HG02610 (cell line): ENCODE measurements around the gene EIF2D.
"Not testable (repeated sequence)": the region's sequence is repeated elsewhere in the genome, so short reads cannot be mapped to it uniquely, and the experiment has no call there.

ENCODE experiments used
- ATAC-seq: cut with Tn5 transposase; IDR thresholded peaks from one replicate; pipeline ENCODE4 v1.9.1; 2021; ENCODE audit warnings: mild to moderate bottlenecking, moderate library complexity; ENCODE audit not compliant: unreplicated experiment

Gene EIF2D

DNA sequence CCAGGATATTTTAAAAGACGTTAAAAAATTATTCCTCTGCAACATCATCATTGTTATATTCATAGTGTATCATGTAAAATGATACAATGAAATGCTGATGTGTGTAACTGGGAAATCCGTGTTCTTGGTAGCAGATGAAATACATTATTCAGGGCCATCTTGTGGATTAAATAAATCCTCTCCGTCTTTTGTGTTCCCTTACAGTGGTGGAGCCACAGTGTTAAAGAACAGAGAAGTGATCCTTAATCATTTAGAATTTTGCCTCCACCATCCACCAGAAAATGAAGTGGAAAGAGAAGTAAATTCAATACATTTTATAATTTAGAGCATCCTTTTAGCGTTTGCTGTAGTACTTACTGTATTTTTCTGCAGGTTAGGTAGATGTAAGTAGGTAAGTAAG is 24.4 kb upstream of the EIF2D start:
- no peak for ATAC-seq

DNA sequence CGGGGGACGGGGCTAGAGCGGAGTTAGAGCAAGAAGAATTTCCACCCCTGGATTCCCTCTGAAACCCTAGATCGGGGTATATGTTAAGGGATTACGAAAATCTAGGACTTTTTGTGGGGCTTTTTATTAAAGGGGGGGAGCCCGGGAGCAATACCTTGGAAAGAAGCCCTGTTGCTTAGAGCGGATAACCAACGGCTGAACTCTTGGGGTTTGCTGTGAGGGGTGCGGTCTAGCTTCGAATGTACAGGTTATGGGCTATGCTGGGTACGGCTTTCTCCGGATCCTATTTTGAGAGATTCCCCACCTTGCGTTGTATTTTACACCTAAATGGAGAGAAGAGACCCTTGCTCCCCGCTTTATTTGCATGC is 23.7 kb upstream of the EIF2D start:
- no peak for ATAC-seq

DNA sequence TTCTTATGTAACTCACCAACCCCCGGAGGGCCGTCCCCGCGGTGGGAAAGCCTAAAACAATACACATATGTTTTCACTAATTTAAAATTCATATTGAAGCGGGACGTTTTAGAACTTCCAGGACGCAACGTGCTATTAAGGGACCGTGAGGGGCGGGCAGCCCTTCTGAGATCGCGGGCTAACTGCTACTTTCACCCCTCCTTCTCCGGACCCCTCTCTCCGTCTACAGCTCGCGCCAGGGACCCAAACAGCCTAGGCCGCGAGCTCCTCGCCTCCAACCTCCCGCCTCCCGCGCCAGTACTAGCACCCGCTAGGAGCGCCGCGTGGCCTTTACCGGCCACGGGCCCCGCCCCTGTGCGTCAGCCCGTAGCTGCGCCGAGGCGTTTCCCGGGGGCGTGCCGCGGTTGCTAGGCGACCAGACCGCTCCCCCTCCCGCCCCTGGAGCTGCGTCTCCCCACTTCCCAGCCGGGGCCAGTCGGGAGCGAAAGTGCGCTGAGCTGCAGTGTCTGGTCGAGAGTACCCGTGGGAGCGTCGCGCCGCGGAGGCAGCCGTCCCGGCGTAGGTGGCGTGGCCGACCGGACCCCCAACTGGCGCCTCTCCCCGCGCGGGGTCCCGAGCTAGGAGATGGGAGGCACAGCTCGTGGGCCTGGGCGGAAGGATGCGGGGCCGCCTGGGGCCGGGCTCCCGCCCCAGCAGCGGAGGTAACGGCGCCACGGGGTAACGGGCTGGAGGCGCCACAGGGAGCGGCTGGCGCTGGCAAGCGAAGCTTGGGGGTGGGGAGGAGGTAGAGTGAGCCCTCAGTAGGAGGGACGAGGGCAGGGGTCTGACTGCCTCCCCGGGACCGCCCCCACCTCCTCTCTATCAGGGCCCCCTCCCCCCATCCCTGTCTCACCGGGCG is 23.1 kb upstream of the EIF2D start, which contains the start of gene DYRK3:
DYRK3 (plus strand) TSS at position 457 of the 898 bp plus-strand sequence; CDS start at position 625, 168 bp downstream.
- ATAC-seq, result peak; percentile 89

DNA sequence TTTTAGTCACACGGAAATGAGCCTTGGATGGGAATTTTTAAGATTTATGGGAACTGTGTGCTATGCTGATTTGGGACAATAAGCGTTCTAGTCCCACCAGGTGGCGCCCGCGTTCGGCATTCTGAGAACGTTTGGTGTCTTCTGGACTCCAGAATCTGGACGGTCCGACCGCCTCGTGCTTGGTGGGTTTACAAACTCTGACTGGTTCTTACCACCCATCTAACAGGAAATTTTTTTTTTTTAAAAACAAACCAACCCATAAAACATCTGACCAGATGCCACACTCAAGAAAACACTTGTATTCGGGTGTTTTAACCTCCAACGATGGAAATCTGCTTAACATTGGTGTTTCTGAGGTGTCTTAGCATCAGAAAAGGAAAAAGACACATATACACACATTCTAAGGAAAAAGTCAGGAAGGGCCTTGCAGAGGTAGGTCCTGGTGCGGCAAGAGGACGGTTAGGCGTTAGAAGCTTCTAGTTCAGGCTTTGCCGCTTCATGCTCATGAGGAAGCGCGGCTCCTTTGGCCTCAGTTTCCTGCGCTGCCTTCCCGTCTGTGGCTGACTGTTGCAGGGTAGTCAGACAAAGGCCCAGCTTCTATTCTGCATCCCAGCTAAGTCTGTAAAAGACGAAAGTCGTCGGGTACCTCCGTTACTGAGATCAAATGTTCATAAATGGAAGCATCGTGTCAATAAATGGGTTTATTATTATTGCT is 22.3 kb upstream of the EIF2D start:
- no peak for ATAC-seq

DNA sequence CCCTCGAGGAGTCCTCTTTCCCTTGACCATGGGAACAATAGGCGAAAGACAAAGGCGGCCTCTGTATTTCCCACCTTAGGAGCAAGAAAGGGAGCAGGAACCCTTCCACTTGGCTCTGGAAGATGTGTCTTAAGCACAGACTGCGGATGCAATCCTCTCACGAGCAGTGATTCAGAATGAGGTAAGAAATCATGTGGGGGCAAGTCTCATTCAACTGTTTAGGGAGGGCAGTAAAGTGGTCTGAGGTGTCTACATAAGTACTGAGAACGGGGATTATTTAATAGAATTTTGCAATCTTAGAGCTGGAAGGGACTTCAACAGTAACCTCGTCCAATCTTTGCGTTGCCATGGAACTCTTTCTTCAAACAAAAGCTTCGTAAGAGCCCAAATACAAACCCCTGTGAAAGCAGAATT is 21.4 kb upstream of the EIF2D start:
- ATAC-seq, result no peak

DNA sequence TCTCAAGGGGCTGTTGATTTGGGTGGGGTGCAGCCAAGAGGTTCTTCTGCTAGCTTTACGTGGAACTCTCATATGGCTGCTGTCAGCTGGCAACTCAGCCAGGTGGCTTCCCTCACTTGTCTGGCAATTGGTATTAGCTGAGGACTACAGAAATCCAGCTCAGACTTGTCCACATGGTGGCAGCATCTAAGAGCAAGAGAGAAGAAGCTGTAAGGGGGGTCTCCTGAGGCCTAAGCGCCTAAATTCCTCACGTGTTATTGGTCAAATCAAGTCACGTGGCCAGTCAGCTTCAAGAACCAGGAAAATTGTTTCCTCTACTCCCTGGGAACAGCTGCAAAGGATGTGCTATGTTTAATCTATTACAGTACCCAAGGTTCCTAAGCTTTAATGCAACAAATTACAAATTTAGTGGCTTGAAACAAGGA is 18.8 kb upstream of the EIF2D start:
- ATAC-seq, result no peak

DNA sequence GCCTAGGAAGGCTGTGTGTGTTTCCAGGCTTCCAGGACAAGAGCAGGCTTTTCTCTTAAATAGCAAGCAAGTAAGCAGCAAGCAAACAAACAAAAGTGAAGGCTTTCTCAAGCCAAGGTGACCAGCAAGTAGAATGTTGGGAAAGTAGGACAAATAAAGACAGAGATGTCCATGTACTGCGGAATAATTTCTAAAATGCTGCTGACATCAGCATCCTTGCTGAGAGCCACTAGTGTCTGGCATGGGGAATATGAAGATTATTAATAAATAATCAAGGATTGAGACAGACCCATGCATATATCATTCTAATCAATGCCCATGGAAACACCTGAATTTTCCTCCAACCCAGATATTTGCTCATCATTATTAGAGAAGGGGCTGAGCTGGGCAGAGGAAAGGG is 16.7 kb upstream of the EIF2D start:
- no peak for ATAC-seq

DNA sequence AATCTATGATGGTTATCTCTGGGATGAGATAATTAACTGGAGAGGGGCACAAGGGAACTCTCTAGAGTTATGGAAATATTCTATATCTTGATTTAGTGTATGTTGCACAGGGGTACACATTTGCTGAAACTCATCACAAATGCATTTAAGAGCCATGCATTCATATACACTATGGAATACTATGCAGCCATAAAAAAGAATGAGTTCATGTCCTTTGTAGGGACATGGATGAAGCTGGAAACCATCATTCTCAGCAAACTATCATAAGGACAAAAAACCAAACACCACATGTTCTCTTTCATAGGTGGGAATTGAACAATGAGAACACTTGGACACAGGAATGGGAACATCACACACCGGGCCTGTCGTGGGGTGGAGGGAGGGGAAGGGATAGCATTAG is 14.1 kb upstream of the EIF2D start:
- not testable (repeated sequence) for ATAC-seq

DNA sequence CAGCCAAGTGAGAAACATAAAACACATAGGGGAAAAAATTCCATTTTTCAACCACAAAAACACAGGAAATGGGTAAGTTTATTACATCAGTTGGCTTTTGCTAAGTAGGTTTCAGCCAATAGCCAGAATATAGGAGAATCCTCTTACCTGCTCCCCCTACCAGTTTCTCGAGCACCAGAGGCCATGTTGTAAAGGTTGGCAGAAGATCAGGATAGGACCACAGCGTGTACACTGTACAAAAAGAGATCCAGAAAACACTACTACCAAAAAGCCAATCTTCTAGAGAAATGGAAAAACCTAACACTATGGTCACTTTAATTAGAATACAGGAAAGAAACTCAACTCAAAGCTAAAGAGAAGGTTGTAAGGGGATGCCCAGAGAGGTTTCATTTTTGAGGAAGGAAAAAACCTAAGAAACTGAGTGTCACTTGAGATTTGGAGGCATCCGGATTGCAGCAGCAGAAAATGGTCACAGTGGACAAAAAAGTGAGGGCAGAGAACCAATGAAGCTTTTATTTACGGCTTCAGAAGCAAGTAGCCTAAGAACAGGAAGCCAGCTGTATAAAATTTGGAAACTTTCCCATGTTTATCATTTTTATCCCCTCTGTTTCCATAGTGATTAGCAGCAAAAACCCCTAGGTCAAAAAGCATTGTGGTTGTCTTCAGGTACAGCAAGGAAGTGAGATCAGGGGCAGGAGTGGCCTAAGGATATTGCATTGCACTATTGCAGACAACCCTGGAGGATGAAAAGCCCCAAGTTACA is 2.9 kb downstream of the EIF2D start:
- ATAC-seq, result peak; percentile 36

DNA sequence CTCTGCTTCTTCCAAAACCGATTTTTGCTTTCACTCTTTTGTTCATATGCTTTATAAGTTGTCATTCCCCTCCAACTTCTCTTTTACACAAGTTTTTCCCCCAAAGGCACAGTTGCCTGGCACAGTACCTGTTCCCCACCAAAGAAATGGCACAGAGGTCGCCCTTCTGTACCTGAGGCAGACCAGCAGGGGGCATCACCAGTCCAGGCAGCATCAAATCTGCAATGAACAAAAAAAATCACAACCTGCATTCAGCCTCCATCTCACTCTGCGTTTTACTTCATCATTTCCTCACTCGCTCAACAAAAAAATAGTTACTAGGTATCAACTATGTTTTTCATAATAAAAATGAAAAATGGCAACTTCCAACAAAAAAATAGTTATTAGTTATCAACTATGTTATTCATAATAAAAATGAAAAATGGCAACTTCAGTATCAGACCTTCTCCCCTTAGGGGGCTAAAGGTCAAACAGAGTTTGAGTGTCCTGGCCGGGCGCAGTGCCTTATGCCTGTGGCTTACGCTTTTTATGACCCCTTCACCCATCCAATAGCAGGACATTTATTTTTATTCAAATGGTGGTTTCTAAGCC is 4.1 kb downstream of the EIF2D start:
- no peak for ATAC-seq

DNA sequence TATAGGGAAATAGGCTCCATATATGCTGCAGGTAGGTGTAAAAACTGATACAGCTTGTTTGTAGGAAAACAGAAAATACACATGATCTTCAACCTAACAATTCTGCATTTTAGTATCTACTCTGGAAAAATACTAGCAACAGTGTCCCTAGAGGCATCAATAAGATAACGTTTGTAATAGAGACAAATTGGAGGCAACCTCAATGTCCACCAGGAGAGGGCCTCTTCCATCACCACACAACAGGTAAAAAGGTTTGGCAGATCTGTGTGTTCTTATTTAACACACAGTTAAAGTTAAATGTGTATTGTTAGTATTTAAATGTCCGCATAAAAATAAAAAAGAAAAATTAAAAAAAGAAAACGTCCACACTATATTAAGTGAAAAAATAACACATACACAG is 5.4 kb downstream of the EIF2D start:
- ATAC-seq, result no peak

DNA sequence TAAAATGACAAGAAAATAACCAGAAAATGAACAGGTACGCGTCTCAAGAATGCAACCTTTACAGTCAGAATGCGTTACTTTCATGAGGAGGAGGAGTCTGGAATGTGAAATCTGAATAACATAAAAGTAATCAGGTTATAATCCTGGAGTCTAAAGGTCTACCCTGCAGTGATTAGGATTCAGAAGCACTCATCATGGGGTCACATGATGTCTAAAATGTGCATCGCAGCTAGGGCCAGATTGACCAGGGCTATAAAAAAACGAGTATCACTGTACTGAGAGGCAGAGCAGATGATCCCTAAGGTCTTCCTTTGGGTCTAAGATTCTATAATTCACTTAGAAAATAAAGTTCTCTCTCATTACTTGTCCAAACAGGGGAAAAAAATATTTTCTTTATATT is 7.4 kb downstream of the EIF2D start:
- no peak for ATAC-seq

DNA sequence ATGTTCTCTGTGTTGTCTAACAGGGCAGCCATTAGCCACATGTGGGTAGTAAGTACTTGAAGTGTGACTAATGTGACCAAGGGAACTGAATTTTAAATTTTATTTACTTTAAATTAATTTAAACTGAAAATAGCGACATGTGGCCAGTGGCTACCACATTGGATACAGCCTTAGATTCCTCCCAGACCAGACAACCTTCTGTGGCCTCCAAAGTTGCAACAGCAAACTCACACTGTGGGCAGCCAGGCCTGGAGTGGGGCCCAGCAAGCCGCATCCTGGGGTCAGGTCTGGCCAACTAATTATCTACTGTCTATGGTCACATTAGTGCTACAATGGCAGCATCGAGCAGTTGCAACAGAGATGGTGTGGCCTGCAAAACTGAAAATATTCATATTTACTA is 11.7 kb downstream of the EIF2D start:
- no peak for ATAC-seq

DNA sequence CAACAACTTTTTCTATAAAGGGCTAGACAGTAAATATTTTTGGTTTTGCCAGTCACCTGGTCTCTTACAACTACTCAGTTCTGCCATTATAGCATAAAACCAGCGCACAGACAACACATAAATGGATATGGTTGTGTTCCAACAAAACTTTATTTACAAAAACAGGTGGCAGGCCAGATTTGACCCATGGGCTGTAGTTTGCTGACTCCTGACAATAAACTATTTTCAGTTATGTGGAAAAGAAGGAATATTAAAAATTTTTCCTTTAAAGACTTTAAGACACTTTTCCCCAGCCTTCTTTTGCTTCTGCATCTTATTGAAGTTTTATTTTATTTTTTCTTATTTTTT is 16.0 kb downstream of the EIF2D start:
- ATAC-seq, result no peak

DNA sequence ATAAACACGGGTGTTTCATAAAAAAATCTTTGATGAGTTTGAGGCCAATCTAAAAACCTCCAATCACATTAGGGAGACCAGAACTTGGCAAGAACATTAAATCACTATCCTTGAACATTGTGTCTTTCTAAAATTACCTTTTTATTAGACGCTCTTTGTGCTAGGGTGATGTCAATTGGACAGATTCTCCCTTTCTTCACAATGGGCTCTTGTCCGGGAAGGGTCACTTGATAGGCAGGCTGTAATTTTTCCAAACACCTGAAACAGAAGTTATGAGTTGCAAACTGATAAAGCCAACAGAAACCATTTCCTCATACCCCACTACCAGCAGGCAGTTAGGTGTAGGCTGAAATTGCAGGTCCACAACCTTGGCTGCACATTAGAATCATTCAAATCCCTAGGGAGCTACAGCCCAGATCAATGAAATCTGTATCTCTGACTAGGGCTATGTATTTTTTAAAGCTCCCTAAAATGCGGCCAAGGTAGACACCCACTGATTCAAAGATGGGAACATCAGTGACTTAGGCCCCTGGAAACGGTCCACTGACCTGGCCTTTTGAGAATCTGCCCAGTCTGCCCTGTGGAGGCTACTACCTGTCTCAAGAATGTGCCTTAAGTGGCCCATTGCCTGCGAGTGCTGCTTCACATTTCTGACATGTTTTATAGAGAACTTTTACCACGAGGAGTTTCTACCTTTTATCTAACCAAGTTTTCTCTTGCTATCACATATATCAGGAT is 16.5 kb downstream of the EIF2D start:
- no peak for ATAC-seq

DNA sequence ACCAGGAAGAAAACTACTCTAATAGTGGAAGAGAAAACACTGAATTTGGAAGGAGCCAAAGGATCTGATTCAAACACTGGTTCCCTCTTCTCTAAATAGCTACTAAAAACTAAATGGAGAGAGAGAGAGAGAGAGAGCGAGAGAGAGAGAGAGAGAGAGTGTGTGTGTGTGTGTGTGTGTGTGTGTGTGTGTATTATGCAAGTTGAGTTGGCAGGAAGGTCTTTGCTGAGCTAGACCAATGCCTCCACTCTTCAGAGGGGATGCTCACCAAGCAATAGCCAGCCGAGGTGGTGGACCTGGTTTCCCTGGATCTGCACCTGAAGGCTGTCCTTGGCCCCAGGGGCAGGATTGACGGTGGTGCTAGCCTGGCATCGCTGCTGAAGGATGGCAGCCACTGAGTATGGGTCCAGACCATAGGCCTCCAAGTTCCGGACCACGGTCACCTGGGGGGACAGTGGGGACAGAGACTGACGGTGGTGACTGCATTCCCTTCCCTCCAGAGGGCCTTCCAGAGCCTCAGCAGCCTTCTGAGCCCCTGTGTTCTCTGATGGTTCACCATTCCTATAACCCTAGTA is 18.8 kb downstream of the EIF2D start:
- ATAC-seq, result no peak

DNA sequence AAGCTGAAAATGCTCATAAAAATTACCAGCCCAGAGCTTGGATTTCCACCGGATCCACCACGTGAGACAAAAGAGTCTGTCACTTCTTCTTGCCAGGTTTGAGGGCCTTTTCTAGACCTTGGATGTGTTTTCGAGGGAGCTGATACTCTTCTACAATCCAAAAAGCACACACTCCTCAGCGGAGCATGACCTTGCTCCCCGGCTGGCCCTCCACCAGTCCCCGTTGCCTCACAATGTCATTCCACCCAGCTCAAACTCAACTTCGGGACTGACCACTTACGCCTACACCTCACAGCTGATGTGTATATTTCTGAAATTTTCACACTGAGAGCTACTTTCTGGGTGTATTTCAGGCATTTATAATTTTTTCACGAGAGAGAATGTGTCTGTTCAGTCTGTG is 20.6 kb downstream of the EIF2D start:
- no peak for ATAC-seq

DNA sequence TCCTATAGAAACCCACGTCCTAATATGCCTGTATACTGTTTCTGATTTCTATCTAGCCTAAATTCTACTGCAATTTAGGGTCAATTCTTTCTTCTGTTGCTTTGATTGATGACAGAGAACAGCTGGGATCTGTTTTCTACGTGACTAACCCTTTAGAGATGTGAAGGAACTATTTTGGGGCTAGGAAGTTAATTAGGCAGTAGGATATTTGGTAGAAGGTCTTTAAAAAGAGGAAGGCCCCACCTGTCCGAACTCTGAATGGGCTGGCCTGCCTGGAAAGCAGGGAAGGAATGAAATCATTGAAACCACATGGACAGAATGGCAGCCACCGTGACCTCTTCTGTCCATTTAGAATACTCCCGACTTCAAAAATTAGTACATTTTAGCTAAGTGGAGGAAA is 21.0 kb downstream of the EIF2D start:
- ATAC-seq, result no peak

DNA sequence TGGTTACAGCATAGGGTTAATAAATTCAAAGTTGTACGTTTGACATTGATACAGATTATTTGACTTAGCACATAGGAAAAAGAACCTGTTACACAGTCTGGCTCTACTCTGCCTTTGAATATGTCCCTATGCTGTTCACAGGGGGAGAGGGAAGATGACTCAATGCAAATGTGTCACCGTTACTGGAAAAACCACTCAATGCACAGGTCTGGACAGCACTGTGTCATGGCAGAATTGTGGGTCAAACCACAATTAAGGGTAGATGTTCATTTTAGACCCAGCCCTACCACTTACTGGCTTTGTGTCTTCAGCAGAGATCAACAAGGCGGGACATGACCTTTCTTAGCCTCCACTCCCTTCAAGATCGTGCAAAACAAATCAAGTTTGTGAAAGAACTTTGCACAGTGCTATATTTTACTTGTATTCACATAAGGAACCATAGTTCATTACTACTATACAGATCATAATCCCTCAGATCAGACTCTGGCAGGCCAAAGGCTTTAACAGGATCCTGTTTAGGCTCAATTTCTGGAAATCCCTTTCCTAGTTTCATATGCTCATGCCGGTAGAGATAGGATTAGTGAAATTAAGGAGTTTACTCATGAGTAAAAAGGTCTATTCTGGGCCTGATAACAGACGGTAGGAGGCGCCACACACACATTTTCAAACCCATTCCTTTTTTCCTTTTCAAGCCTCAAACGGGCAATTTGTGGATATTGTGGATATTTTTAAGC is 22.1 kb downstream of the EIF2D start:
- ATAC-seq, result peak; percentile 77
